HG03108 (cell line): ENCODE results near the gene PEAR1.

Source experiments
- ATAC-seq: cut with Tn5 transposase; IDR thresholded peaks from one replicate; pipeline ENCODE4 v1.9.1; 2021; ENCODE audit warnings: moderate library complexity; ENCODE audit not compliant: unreplicated experiment

Gene PEAR1

DNA sequence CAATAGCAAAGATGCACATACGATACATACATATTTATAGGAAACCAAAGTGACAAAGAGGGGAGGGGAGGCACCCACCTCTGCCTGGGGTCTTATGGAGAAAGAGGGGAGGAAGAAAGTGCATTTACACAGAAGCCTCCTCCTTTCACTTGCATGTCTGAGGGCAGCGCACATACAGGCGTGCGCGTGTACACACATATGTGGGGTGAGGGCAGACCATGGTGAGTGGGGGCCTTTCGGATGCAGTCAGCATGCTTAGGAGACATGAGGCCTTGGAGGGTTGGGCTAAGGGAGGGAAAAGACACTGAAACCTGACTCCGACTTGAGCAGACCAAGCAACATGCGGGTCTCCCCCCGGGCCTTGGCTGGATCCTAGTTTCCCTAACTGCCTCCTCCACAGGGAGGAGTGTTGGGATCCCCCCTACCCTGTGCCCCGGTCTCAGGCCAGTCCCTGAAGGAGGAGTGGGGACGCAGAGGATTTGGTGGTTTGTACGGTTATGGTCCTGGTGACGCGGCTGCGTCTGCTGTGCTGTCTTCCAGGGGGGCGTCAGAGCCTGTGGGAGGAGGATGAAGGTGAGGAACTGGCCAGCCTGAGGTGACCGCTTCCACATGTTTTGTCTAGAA, 42.1 kb downstream of the PEAR1 start:
- no peak for ATAC-seq

- no peak for ATAC-seq
These were observed 42.7 kb downstream of the PEAR1 start for GRCh38 chr1:156936191-156936590.

DNA sequence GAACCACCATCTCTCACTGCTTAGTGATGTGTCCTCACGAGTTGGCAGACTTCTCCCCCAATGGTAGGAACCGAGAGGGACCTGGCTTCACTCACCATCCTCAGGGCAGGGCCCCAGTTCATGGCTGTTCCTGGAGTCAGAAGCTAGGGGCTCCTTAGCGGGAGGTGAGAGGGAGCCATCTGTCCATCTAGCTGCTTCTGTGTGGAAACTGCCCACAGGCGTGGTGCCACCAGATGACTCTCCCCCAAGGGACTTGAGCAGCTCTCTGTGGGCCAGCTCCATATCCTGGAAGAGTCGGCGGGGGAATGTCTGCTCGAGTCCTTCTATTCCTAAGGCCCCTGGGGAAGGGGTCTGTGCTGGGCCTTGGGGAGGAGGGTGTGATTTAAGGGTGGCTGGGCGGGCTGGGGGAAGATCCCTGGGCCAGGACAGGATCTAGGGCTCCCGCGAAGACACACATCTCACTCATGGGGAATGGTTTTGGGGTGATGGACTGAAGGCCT, 43.3 kb downstream of the PEAR1 start:
- ATAC-seq: no peak

- no peak for ATAC-seq
These were observed 44.4 kb downstream of the PEAR1 start for GRCh38 chr1:156937883-156938282.

DNA sequence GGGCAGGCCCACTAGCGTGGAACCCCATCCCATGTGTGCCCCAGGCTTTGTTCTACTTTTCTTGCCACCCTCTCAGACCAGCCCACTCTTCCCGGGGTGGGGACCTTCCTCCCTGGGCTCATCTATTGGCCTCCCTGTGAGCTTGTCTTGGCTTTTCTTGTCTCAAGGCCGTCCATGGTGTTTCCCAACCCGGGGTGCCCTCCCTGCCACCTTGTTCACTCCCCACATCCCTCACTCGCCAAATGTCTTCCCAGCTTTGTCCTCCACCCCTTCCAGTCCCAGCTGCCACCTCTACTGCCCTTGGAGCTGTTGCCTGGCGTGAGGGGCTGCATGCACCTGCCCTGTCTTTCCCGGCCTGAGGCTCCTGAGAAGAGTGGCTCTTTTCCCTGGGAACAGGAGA, 45.3 kb downstream of the PEAR1 start:
- ATAC-seq: no peak

- ATAC-seq: no peak
These were observed 46.3 kb downstream of the PEAR1 start for GRCh38 chr1:156939786-156940334.

DNA sequence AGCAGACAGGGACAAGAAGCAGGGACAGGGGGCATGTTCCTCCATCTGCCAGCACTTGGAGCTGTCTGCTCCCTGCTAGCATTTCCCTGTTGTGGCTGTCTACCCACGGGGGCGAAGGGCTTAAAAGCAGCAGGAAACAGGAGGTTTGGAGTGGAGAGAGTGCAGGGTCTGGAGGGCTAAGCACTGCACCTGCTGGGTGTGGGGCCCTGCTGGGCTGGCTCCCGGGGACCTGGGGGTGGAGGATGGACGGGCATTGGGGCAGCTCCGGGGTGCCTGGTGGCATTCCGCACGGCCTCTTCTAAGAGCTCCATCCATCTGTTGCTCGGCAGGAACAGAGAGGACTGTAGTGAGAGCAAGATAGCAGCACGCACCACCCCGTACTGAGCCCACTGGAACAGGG, 48.2 kb downstream of the PEAR1 start:
- ATAC-seq: no peak

- no peak for ATAC-seq
These were observed 48.7 kb downstream of the PEAR1 start for GRCh38 chr1:156942176-156942575.

GRCh38 chr1:156942576-156942975, 49.1 kb downstream of the PEAR1 start:
- ATAC-seq: no peak

- no peak for ATAC-seq
These were observed 50.2 kb downstream of the PEAR1 start for GRCh38 chr1:156943756-156944155.

GRCh38 chr1:156944268-156944667, 50.8 kb downstream of the PEAR1 start:
- ATAC-seq: no peak

GRCh38 chr1:156944848-156945247, 51.3 kb downstream of the PEAR1 start:
- ATAC-seq: no peak

DNA sequence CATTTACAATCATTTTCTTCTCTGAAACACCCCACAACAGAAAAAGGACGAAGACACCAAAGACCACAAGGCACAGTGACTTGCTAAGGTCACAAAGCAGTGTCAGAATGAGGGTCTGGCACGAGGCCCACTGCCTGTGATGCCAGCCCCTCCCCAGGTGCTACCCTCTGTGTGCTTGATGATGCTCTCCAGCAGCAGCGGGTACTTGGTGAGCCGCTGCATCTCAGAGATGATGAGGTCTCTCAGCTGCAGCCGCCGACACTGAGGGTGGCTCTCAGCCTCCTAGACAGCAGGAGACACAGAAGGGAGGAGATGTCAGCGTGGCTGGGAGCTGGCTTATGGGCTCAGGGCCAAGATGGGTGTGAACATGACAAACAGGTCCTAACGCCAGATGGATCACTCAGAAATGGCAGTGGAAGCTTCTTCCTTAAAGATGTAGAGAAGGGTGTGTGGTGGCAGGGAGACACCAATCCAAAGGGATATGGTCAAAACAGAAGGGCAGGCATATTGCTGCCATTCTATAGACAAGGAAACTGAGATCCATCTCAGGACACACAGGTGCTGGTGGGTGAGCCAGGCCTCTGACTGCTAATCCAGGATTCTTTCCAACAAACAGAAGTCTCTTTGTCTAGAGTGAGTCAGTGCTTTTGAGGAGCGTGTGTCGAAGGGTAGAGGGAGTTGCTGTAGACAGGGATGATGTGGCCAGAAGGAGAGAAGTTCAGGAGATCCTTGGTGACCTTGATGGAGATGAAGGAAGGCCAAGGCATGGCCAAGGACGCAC, 52.6 kb downstream of the PEAR1 start:
- ATAC-seq: no peak

- ATAC-seq: no peak
These were observed 53.6 kb downstream of the PEAR1 start for GRCh38 chr1:156947127-156947526.

GRCh38 chr1:156947818-156948525, 54.5 kb downstream of the PEAR1 start:
- ATAC-seq: no peak

GRCh38 chr1:156948708-156949107, 55.2 kb downstream of the PEAR1 start:
- ATAC-seq: no peak

- no peak for ATAC-seq
These were observed 55.6 kb downstream of the PEAR1 start for GRCh38 chr1:156949127-156949526.

- no peak for ATAC-seq
These were observed 57.9 kb downstream of the PEAR1 start for GRCh38 chr1:156951371-156951770.

DNA sequence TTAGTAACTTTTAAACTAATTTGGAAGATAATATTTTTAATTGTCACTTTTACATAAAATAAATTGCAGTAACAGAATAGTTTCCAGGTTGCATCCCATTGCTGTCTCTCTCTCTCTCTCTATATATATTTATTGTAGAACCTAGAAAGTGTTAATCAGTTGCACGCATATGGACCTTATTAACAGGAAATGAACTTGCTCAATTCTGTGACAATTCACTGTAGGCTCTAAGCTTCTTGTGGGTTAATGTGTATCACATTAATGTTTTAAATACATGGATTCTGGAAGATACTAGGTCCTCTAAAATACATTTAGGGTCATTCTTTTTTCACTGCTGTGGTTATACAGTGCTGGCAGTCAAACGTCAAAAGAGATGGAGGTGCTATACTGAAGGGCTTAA, 60.1 kb downstream of the PEAR1 start:
- no peak for ATAC-seq

GRCh38 chr1:156956333-156956732, 62.8 kb downstream of the PEAR1 start:
- no peak for ATAC-seq

- ATAC-seq: no peak
These were observed 64.1 kb downstream of the PEAR1 start for GRCh38 chr1:156957634-156958033.
